ENCODE data around the gene GZMM.

DNA sequence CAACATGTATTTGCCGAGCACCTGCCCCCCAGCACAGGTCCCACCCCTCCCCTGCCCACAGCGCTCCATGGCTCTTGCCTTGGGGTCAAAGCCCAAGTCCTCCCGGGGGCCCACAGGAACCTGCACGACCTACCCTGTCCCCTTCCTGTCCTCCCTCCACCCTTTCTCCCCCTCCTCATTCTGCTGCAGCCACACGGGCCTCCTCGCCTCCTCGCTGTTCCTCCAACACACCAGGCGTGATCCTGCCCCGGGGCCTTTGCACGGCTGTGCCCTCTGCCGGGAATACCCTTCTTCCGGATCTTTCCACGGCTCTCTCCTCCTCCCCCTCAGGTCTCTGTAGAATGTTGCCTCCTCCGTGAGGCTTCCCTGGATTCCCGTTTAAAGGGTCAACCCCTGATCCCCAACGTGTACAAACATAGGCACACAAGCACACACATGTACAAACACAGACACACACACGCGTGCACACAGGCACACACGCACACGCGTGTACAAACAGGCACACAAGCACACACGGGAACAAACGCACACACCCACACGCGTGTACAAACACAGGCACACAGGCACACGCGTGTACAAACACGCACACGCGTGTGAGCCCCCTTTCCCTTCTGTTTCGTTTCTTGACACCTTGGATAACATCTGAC is 44.8 kb upstream of the GZMM start:
- no peak for TF ChIP-seq POLR2A (IDR thresholded peaks at IDR 0.05)
- TF ChIP-seq, protein P1, sequence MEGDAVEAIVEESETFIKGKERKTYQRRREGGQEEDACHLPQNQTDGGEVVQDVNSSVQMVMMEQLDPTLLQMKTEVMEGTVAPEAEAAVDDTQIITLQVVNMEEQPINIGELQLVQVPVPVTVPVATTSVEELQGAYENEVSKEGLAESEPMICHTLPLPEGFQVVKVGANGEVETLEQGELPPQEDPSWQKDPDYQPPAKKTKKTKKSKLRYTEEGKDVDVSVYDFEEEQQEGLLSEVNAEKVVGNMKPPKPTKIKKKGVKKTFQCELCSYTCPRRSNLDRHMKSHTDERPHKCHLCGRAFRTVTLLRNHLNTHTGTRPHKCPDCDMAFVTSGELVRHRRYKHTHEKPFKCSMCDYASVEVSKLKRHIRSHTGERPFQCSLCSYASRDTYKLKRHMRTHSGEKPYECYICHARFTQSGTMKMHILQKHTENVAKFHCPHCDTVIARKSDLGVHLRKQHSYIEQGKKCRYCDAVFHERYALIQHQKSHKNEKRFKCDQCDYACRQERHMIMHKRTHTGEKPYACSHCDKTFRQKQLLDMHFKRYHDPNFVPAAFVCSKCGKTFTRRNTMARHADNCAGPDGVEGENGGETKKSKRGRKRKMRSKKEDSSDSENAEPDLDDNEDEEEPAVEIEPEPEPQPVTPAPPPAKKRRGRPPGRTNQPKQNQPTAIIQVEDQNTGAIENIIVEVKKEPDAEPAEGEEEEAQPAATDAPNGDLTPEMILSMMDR (IDR thresholded peaks at IDR 0.05): no peak

All from adrenal gland (tissue), 5 donors.